MCF 10A (cell line): ENCODE data around the gene LTBP4. TPM values are rescaled to one million over a fixed set of nuclear protein-coding genes. Genes with fewer than 3 reads are reported as not detected.

Source experiments
- BruUV-seq: library from RNA; stranded (reverse); fragments of 400-500 nt; replicated peaks from 2 replicates; lab custom pipeline; 2021; lab: Mats Ljungman, UMichigan
- CTCF ChIA-PET: fragments of 300-600 bp; sonication (Branson Sonifier 250); formaldehyde crosslinking; extraction: SDS; loops from one replicate; lab custom pipeline; 2021; ENCODE audit warnings: antibody characterized with exemption, inconsistent platforms; lab: Yijun Ruan, JAX
- POLR2A ChIA-PET: fragments of 300-600, 350-650 bp; sonication (Branson Sonifier 250); formaldehyde crosslinking; extraction: SDS; loops from one replicate; lab custom pipeline; 2020; ENCODE audit warnings: antibody characterized with exemption, inconsistent platforms; lab: Yijun Ruan, JAX
- DNase-seq: peaks from one replicate; pipeline ENCODE4 v3.0.0-alpha.2; 2018; ENCODE audit not compliant: unreplicated experiment
- H3K27ac Mint-ChIP-seq: one replicate; pipeline ENCODE4 v1.8.0; 2022; ENCODE audit warnings: mild to moderate bottlenecking, low read depth, mixed read lengths; ENCODE audit not compliant: unreplicated experiment
- H3K27me3 Mint-ChIP-seq: one replicate; pipeline ENCODE4 v1.8.0; 2022; ENCODE audit warnings: mixed read lengths; ENCODE audit not compliant: insufficient read depth, unreplicated experiment
- H3K36me3 Mint-ChIP-seq: one replicate; pipeline ENCODE4 v1.8.0; 2022; ENCODE audit warnings: mild to moderate bottlenecking, moderate library complexity, mixed read lengths; ENCODE audit not compliant: insufficient read depth, unreplicated experiment
- H3K4me1 Mint-ChIP-seq: one replicate; pipeline ENCODE4 v1.8.0; 2022; ENCODE audit warnings: mixed read lengths; ENCODE audit not compliant: insufficient read depth, unreplicated experiment
- H3K4me3 Mint-ChIP-seq: one replicate; pipeline ENCODE4 v1.8.0; 2022; ENCODE audit warnings: mild to moderate bottlenecking, moderate library complexity, mixed read lengths; ENCODE audit not compliant: unreplicated experiment
- H3K9me3 Mint-ChIP-seq: one replicate; pipeline ENCODE4 v1.8.0; 2022; ENCODE audit warnings: mixed read lengths; ENCODE audit not compliant: unreplicated experiment
- intact Hi-C: fragments of 100-400 bp; cut with micrococcal nuclease; formaldehyde crosslinking; loops from 2 replicates; pipeline ENCODE4 v1.14.1; 2022
- total RNA-seq: library from RNA; stranded (reverse); gene quantifications from 2 replicates; pipeline ENCODE4 v1.2.3, GENCODE V29; 2022
- TF ChIP-seq, protein P1 (sequence below): fragments of 200-600 bp; IDR thresholded peaks from one replicate; pipeline ENCODE4 v1.8.0; 2022; ENCODE audit warnings: antibody characterized with exemption, mild to moderate bottlenecking; ENCODE audit not compliant: unreplicated experiment

LTBP4 gene
- total RNA-seq, 1 experiment from 2014 or later: 76.4 TPM

GRCh38 chr19:40659566-40659965 is 58.4 kb downstream of the LTBP4 start:
- Mint-ChIP-seq H3K27me3 (no peaks in the 10 kb centered on the region), H3K27ac (no peak overlapping the region), H3K4me3 (no peak overlapping the region), H3K9me3 (no peaks in the 10 kb centered on the region), H3K36me3 (no peaks in the 10 kb centered on the region), H3K4me1 (peaks cover 7% of the 10 kb centered on the region)
- DNase-seq: no peak
- POLR2A ChIA-PET: interaction anchor here (0.6 to 1.9 kb wide), 2 partner anchors 91 to 101 kb away, joined by 4 to 5 read pairs; partner anchors contain the start of genes ACTMAP and SNRPA
- intact Hi-C loops: no loop called here
- TF ChIP-seq, protein P1, sequence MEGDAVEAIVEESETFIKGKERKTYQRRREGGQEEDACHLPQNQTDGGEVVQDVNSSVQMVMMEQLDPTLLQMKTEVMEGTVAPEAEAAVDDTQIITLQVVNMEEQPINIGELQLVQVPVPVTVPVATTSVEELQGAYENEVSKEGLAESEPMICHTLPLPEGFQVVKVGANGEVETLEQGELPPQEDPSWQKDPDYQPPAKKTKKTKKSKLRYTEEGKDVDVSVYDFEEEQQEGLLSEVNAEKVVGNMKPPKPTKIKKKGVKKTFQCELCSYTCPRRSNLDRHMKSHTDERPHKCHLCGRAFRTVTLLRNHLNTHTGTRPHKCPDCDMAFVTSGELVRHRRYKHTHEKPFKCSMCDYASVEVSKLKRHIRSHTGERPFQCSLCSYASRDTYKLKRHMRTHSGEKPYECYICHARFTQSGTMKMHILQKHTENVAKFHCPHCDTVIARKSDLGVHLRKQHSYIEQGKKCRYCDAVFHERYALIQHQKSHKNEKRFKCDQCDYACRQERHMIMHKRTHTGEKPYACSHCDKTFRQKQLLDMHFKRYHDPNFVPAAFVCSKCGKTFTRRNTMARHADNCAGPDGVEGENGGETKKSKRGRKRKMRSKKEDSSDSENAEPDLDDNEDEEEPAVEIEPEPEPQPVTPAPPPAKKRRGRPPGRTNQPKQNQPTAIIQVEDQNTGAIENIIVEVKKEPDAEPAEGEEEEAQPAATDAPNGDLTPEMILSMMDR: no peak
- no TSS peak for BruUV-seq
- CTCF ChIA-PET: interaction anchor here (1.2 kb wide), 1 partner anchor 62 kb away, joined by 3 read pairs; no protein-coding TSS in a partner anchor

DNA sequence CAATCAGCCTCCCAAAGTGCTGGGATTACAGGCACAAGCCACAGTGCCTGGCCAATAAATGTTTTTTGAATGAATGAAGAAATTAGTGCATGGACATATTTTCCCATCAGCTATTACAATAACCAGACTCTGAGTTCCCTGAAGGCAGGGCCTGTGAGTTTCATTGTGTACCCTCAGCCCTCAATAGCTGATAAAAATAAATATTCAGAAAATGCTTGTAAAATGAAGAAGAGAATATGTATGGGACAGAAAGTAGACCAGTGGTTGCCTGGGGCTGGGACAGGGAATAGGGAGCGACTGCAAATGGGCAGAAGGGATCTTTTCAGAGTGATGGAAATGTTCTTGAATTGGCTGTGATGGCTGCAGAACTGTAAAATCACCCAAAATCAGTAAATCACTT is 60.4 kb downstream of the LTBP4 start:
- Mint-ChIP-seq H3K27ac (no peak overlapping the region), H3K9me3 (no peaks in the 10 kb centered on the region), H3K36me3 (peaks cover 2% of the 10 kb centered on the region), H3K4me1 (peaks cover 9% of the 10 kb centered on the region), H3K27me3 (no peaks in the 10 kb centered on the region), H3K4me3 (no peak overlapping the region)
- DNase-seq: no peak
- intact Hi-C loops: loop anchor here (1.0 to 10.0 kb wide), 4 partner anchors 59 to 313 kb away; partner anchors contain the start of genes ACTMAP and SNRPA
- ChIA-PET CTCF (interaction anchor here (0.6 to 2.9 kb wide), 11 partner anchors 8 to 522 kb away, joined by 3 to 17 read pairs (median 3); no protein-coding TSS in a partner anchor), POLR2A (interaction anchor here (1.0 to 1.3 kb wide), 3 partner anchors 15 to 89 kb away, joined by 4 to 5 read pairs (median 4); partner anchors contain the start of genes ACTMAP, COQ8B, ITPKC and SNRPA)
- BruUV-seq: no TSS peak
- TF ChIP-seq, protein P1: no peak

- Mint-ChIP-seq H3K27ac (peak overlapping the region; percentile 57), H3K9me3 (no peaks in the 10 kb centered on the region), H3K4me1 (peaks cover 14% of the 10 kb centered on the region), H3K36me3 (peaks cover 8% of the 10 kb centered on the region), H3K4me3 (peak overlapping the region; percentile 77), H3K27me3 (no peaks in the 10 kb centered on the region)
- peak; percentile 83 for DNase-seq
- TF ChIP-seq, protein P1: no peak
- ChIA-PET POLR2A (interaction anchor here (0.6 to 2.1 kb wide), 18 partner anchors 17 to 908 kb away, joined by 3 to 17 read pairs (median 4); partner anchors contain the start of genes ACTMAP, COQ8B, EGLN2 and ITPKC), CTCF (interaction anchor here (0.6 to 2.9 kb wide), 29 partner anchors 10 to 1548 kb away, joined by 3 to 15 read pairs (median 3); partner anchors contain the start of gene ACTMAP)
- intact Hi-C loops: loop anchor here (1.0 to 10.0 kb wide), 5 partner anchors 57 to 481 kb away; partner anchors contain the start of genes ACTMAP and SNRPA
- BruUV-seq: no TSS peak
Measured at GRCh38 chr19:40662925-40663694, 61.9 kb downstream of the LTBP4 start.
